K562 (cell line): ENCODE data around the gene NOTO.

Experiments used
- ZBTB7A ChIP-seq: IDR thresholded peaks from 2 replicates; pipeline ENCODE4 v1.6.1; 2011; ENCODE audit warnings: low read depth, mild to moderate bottlenecking, low read length, moderate library complexity, borderline replicate concordance; ENCODE audit not compliant: control insufficient read depth
- ZNF140 ChIP-seq: fragments of 250-450 bp; sonication (Bioruptor Pico); IDR thresholded peaks from 2 replicates; pipeline ENCODE4 v1.8.0; 2021; ENCODE audit warnings: moderate library complexity, mild to moderate bottlenecking, inconsistent platforms
- TF ChIP-seq, protein P1 (sequence below), 2 experiments: fragments of 450-650 bp; formaldehyde crosslinking in 1 of 2; IDR thresholded peaks; 2 replicates each; pipeline versions ENCODE4 v1.4.0 to v1.6.1; 2014 to 2020; ENCODE audit warnings: mild to moderate bottlenecking in 2 of 2, borderline replicate concordance in 1 of 2, low read depth in 1 of 2
- TF ChIP-seq, protein P2 (sequence below): fragments of 200-600 bp; sonication (generic); IDR thresholded peaks from one replicate; pipeline ENCODE4 v1.6.1; 2012; ENCODE audit warnings: mild to moderate bottlenecking, low read depth, low read length, inconsistent platforms
- TF ChIP-seq, protein P3 (sequence below): fragments of 250-450 bp; sonication (Bioruptor Pico); IDR thresholded peaks from 2 replicates; pipeline ENCODE4 v1.4.0; 2020; ENCODE audit warnings: mild to moderate bottlenecking

DNA sequence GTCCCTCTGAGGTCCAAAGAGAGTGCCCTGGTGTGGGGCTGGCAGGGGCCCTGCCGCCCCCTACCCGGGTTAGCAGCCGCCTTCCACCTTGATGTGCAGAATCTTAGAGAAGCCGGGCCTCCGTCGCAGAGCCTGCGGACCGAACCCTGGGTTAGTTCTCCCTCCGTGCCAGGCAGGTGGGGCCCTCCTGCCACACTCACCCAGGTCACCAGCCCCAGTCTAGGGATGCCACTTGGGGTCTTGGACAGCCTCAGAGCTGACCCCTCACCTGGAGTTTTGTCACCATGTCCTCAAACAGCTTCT lies 56.5 kb downstream of the NOTO start:
- no peak for TF ChIP-seq ZBTB7A
- TF ChIP-seq, protein P1, sequence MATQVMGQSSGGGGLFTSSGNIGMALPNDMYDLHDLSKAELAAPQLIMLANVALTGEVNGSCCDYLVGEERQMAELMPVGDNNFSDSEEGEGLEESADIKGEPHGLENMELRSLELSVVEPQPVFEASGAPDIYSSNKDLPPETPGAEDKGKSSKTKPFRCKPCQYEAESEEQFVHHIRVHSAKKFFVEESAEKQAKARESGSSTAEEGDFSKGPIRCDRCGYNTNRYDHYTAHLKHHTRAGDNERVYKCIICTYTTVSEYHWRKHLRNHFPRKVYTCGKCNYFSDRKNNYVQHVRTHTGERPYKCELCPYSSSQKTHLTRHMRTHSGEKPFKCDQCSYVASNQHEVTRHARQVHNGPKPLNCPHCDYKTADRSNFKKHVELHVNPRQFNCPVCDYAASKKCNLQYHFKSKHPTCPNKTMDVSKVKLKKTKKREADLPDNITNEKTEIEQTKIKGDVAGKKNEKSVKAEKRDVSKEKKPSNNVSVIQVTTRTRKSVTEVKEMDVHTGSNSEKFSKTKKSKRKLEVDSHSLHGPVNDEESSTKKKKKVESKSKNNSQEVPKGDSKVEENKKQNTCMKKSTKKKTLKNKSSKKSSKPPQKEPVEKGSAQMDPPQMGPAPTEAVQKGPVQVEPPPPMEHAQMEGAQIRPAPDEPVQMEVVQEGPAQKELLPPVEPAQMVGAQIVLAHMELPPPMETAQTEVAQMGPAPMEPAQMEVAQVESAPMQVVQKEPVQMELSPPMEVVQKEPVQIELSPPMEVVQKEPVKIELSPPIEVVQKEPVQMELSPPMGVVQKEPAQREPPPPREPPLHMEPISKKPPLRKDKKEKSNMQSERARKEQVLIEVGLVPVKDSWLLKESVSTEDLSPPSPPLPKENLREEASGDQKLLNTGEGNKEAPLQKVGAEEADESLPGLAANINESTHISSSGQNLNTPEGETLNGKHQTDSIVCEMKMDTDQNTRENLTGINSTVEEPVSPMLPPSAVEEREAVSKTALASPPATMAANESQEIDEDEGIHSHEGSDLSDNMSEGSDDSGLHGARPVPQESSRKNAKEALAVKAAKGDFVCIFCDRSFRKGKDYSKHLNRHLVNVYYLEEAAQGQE (IDR thresholded peaks at IDR 0.05; ENCODE audit: borderline replicate concordance), result no peak
- TF ChIP-seq, protein P1 (CRISPR knock-in tag; IDR thresholded peaks at IDR 0.05; ENCODE audit: low read depth), result no peak
- TF ChIP-seq, protein P2, sequence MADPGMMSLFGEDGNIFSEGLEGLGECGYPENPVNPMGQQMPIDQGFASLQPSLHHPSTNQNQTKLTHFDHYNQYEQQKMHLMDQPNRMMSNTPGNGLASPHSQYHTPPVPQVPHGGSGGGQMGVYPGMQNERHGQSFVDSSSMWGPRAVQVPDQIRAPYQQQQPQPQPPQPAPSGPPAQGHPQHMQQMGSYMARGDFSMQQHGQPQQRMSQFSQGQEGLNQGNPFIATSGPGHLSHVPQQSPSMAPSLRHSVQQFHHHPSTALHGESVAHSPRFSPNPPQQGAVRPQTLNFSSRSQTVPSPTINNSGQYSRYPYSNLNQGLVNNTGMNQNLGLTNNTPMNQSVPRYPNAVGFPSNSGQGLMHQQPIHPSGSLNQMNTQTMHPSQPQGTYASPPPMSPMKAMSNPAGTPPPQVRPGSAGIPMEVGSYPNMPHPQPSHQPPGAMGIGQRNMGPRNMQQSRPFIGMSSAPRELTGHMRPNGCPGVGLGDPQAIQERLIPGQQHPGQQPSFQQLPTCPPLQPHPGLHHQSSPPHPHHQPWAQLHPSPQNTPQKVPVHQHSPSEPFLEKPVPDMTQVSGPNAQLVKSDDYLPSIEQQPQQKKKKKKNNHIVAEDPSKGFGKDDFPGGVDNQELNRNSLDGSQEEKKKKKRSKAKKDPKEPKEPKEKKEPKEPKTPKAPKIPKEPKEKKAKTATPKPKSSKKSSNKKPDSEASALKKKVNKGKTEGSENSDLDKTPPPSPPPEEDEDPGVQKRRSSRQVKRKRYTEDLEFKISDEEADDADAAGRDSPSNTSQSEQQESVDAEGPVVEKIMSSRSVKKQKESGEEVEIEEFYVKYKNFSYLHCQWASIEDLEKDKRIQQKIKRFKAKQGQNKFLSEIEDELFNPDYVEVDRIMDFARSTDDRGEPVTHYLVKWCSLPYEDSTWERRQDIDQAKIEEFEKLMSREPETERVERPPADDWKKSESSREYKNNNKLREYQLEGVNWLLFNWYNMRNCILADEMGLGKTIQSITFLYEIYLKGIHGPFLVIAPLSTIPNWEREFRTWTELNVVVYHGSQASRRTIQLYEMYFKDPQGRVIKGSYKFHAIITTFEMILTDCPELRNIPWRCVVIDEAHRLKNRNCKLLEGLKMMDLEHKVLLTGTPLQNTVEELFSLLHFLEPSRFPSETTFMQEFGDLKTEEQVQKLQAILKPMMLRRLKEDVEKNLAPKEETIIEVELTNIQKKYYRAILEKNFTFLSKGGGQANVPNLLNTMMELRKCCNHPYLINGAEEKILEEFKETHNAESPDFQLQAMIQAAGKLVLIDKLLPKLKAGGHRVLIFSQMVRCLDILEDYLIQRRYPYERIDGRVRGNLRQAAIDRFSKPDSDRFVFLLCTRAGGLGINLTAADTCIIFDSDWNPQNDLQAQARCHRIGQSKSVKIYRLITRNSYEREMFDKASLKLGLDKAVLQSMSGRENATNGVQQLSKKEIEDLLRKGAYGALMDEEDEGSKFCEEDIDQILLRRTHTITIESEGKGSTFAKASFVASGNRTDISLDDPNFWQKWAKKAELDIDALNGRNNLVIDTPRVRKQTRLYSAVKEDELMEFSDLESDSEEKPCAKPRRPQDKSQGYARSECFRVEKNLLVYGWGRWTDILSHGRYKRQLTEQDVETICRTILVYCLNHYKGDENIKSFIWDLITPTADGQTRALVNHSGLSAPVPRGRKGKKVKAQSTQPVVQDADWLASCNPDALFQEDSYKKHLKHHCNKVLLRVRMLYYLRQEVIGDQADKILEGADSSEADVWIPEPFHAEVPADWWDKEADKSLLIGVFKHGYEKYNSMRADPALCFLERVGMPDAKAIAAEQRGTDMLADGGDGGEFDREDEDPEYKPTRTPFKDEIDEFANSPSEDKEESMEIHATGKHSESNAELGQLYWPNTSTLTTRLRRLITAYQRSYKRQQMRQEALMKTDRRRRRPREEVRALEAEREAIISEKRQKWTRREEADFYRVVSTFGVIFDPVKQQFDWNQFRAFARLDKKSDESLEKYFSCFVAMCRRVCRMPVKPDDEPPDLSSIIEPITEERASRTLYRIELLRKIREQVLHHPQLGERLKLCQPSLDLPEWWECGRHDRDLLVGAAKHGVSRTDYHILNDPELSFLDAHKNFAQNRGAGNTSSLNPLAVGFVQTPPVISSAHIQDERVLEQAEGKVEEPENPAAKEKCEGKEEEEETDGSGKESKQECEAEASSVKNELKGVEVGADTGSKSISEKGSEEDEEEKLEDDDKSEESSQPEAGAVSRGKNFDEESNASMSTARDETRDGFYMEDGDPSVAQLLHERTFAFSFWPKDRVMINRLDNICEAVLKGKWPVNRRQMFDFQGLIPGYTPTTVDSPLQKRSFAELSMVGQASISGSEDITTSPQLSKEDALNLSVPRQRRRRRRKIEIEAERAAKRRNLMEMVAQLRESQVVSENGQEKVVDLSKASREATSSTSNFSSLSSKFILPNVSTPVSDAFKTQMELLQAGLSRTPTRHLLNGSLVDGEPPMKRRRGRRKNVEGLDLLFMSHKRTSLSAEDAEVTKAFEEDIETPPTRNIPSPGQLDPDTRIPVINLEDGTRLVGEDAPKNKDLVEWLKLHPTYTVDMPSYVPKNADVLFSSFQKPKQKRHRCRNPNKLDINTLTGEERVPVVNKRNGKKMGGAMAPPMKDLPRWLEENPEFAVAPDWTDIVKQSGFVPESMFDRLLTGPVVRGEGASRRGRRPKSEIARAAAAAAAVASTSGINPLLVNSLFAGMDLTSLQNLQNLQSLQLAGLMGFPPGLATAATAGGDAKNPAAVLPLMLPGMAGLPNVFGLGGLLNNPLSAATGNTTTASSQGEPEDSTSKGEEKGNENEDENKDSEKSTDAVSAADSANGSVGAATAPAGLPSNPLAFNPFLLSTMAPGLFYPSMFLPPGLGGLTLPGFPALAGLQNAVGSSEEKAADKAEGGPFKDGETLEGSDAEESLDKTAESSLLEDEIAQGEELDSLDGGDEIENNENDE, result no peak
- no peak for TF ChIP-seq ZNF140 (CRISPR knock-in tag)
- TF ChIP-seq, protein P3, sequence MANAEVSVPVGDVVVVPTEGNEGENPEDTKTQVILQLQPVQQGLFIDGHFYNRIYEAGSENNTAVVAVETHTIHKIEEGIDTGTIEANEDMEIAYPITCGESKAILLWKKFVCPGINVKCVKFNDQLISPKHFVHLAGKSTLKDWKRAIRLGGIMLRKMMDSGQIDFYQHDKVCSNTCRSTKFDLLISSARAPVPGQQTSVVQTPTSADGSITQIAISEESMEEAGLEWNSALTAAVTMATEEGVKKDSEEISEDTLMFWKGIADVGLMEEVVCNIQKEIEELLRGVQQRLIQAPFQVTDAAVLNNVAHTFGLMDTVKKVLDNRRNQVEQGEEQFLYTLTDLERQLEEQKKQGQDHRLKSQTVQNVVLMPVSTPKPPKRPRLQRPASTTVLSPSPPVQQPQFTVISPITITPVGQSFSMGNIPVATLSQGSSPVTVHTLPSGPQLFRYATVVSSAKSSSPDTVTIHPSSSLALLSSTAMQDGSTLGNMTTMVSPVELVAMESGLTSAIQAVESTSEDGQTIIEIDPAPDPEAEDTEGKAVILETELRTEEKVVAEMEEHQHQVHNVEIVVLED (CRISPR knock-in tag), result no peak
